Left lung (tissue), 10 donors: ENCODE measurements around the gene AIG1. TPM values are rescaled to one million over a fixed set of nuclear protein-coding genes. Genes with fewer than 3 reads are reported as not detected.
A peak's percentile ranks its signal among the peaks of the same experiment; 100 is the strongest.

ENCODE experiments used
- ATAC-seq: fragments of 200-7000 bp; cut with Tn5 transposase; one replicate; pipeline ENCODE4 v1.9.1; 2020; ENCODE audit warnings: moderate library complexity
- DNase-seq, 4 donors: peaks; one replicate each; pipeline ENCODE4 v3.0.0-alpha.2; 2013 to 2020
- H3K27ac ChIP-seq, 2 donors: fragments of 200-600 bp; sonication (generic) in 1 of 2; one replicate each; pipeline versions ENCODE4 v1.5.0 to v1.8.0; 2020 to 2021
- H3K27me3 ChIP-seq, 2 donors: fragments of 200-600 bp; sonication (generic) in 1 of 2; one replicate each; pipeline versions ENCODE4 v1.5.0 to v1.8.0; 2020 to 2021
- H3K36me3 ChIP-seq, 2 donors: fragments of 200-600 bp; sonication (generic) in 1 of 2; one replicate each; pipeline versions ENCODE4 v1.5.0 to v1.8.0; 2020 to 2021
- H3K4me1 ChIP-seq, 2 donors: fragments of 200-600 bp; one replicate each; pipeline ENCODE4 v1.8.0; 2021
- H3K4me3 ChIP-seq, 2 donors: fragments of 200-600 bp; sonication (generic) in 1 of 2; one replicate each; pipeline versions ENCODE4 v1.5.0 to v1.8.0; 2020 to 2021; ENCODE audit warnings: mild to moderate bottlenecking in 1 of 2
- H3K9me3 ChIP-seq, 2 donors: fragments of 200-600 bp; sonication (generic) in 1 of 2; one replicate each; pipeline versions ENCODE4 v1.5.0 to v1.8.0; 2020 to 2021
- intact Hi-C, 2 donors: fragments of 100-400 bp; cut with DNase I; formaldehyde crosslinking; loops; one replicate each; pipeline versions ENCODE4 v1.11.2 to v1.14.2; 2022
- polyA plus RNA-seq, 6 donors: library from polyadenylated mRNA; unstranded; fragments of 120-200 nt; gene quantifications; one replicate each; pipeline ENCODE4 v1.2.1, GENCODE V29; 2013; ENCODE audit not compliant: insufficient read length in 6 of 6
- total RNA-seq, 2 donors: library from RNA; stranded (reverse); fragmentation: NEBNext Ultra II Directional; extraction: Animal tissue kit (Norgen Biotek cat#: 25700); gene quantifications; one replicate each; pipeline ENCODE4 v1.2.1, GENCODE V29; 2021
- TF ChIP-seq, protein P1 (sequence below), 2 donors: fragments of 200-600 bp; sonication (generic) in 1 of 2; IDR thresholded peaks; one replicate each; pipeline versions ENCODE4 v1.5.0 to v1.8.0; 2021; ENCODE audit warnings: antibody characterized with exemption in 2 of 2
- donor health status: DM: no; HTN: yes; CAD: no.
- donor health status: DM: no; HTN: no; CAD: no.

Gene AIG1
- total and polyA plus RNA-seq, 8 donors: 34.7 to 45.4 (median 36.8) TPM

DNA sequence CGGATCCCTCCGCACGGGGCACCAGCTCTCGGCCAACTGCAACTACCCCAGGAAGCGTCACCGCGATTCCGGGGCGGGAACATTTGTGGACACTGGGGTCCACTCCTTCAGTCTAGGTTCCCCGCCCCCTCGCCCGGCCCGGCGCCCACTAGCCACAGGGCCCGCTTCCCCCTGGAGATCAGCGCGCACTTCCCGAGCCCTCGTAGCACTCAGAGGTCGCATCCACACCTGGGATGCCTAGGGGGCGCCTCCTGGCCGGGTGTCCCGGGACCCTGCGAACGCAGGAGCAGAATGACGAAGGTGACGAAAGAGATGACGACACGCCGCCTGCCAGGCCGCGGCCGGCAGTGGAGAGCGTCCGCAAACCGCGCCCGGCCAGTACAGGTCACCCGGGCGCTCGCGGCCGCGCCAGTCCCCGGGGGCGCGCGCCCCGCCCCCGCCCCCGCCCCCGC is 309 bp upstream of the AIG1 start:
- Histone ChIP-seq H3K9me3 (no peaks in the 10 kb centered on the region), H3K4me3 (peak overlapping the region; percentile 72 to 85), H3K27me3 (no peaks in the 10 kb centered on the region), H3K36me3 (no peaks in the 10 kb centered on the region), H3K27ac (peak overlapping the region; percentile 84 to 97), H3K4me1 (peaks cover 3 to 4% of the 10 kb centered on the region in 2 donors)
- intact Hi-C loops: no loop called here
- DNase-seq (peak; percentile 84 to 95 (median 88)), ATAC-seq (peak; percentile 92)
- TF ChIP-seq, protein P1, sequence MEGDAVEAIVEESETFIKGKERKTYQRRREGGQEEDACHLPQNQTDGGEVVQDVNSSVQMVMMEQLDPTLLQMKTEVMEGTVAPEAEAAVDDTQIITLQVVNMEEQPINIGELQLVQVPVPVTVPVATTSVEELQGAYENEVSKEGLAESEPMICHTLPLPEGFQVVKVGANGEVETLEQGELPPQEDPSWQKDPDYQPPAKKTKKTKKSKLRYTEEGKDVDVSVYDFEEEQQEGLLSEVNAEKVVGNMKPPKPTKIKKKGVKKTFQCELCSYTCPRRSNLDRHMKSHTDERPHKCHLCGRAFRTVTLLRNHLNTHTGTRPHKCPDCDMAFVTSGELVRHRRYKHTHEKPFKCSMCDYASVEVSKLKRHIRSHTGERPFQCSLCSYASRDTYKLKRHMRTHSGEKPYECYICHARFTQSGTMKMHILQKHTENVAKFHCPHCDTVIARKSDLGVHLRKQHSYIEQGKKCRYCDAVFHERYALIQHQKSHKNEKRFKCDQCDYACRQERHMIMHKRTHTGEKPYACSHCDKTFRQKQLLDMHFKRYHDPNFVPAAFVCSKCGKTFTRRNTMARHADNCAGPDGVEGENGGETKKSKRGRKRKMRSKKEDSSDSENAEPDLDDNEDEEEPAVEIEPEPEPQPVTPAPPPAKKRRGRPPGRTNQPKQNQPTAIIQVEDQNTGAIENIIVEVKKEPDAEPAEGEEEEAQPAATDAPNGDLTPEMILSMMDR (IDR thresholded peaks at IDR 0.05): no peak

DNA sequence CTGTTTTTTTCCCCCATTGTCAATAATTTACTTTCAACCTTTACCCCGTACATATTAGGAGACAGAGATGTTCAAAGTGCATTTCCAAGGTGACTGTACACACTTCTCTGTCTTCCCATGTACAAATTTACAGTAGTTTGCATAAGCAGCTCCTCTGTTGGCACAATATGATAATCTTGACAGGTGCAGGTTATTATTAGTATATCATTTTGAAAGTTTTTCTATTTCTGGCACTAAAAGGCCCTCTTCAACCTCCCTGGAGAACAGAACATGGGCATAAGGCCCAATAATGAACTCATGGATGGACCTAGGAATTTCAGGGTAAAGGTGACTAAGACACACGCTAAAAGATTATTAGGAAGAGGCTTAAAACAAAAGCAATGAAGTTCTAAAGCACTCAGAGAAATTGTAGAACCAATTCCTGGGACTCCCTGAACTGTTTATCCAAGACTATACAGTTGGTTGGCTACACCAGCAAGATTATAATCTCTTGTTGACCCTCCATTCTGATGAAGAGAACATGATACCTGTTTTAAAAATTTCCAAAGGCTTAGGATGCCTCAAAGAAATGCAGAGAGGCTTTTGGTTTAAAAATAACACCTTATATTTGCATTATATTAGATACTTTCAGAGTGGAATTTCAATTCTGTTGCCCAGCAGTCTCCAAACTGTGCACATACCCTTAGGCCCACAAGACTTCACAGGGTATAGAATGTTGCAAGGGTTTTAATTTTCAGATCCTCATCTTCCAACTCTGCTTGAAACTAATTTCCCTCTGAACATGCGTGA is 1.1 kb downstream of the AIG1 start:
- ATAC-seq (no peak), DNase-seq (no peak)
- no peaks in the 10 kb centered on the region for H3K36me3 ChIP-seq
- H3K4me1 ChIP-seq: peaks cover 3 to 4% of the 10 kb centered on the region in 2 donors
- H3K4me3 ChIP-seq: peak overlapping the region in 1 of 2 donors; percentile 72
- no peaks in the 10 kb centered on the region for H3K27me3 ChIP-seq
- H3K27ac ChIP-seq: peak overlapping the region; percentile 11 to 41
- intact Hi-C loops: no loop called here
- TF ChIP-seq, protein P1 (IDR thresholded peaks at IDR 0.05): no peak
- no peaks in the 10 kb centered on the region for H3K9me3 ChIP-seq

DNA sequence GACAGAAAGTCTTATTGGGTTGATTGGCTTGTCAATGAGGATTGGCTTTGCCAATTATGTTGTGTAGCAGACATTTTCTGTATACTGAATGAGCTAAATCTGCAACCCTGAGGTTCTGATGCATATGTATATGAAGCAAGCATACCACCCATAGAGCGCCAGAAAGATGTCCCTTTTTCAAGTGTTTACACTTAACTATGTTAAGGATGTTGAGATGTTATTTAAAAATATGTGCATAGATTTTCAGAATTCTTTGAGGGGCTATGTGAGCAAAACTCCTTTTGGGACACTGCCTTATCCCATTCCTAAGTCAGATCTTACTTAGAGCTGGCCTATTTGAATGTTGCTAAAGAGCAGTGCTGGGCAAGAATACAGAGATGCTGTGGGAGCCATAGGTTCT is 1.9 kb downstream of the AIG1 start:
- Histone ChIP-seq H3K4me1 (peaks cover 3 to 4% of the 10 kb centered on the region in 2 donors), H3K27ac (no peak overlapping the region), H3K4me3 (no peak overlapping the region), H3K9me3 (no peaks in the 10 kb centered on the region), H3K36me3 (no peaks in the 10 kb centered on the region), H3K27me3 (no peaks in the 10 kb centered on the region)
- DNase-seq (no peak), ATAC-seq (no peak)
- TF ChIP-seq, protein P1 (IDR thresholded peaks at IDR 0.05): no peak
- intact Hi-C loops: no loop called here

DNA sequence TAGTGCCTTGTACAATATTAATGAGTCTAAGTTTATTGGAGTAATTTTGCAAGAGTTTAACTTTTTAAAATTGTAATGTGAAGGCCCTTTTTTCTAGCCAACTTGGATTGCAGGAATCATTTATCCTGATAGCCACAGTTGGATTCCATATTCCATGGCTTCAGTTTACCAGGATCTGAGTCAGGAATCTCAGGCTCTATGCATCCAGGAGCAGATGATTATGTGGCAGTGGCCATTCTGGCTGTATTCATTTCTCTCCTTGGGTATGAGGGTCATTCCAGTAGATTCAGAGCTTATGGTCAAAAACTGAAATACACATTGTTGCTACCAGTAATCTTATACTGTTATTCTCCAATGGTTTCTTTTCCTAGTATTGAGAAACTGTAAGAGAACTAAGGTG is 2.9 kb downstream of the AIG1 start:
- H3K9me3 ChIP-seq: no peaks in the 10 kb centered on the region
- ATAC-seq (no peak), DNase-seq (no peak)
- TF ChIP-seq, protein P1 (IDR thresholded peaks at IDR 0.05): no peak
- H3K27ac ChIP-seq: no peak overlapping the region
- peaks cover 3 to 4% of the 10 kb centered on the region in 2 donors for H3K4me1 ChIP-seq
- no peaks in the 10 kb centered on the region for H3K27me3 ChIP-seq
- no peak overlapping the region for H3K4me3 ChIP-seq
- intact Hi-C loops: no loop called here
- H3K36me3 ChIP-seq: no peaks in the 10 kb centered on the region

DNA sequence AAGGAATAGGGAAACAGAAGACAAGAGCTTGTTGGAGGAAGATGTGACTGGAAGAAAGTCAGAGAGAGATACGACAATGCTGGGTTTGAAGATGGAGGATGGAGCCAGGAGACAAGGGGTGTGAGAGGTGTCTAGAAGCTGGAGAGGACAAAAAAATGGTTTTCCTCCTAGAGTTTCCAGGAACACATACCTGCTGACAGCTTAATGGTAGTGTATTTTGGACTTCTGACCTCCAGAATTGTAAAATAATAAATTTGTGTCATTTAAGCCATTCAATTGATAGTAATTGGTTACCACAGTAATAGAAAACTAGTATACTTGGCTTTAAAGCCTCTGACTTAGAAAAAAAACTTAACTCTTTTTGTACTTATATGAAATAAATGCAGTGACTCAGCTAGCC is 3.6 kb downstream of the AIG1 start:
- intact Hi-C loops: no loop called here
- peaks cover 3 to 4% of the 10 kb centered on the region in 2 donors for H3K4me1 ChIP-seq
- H3K4me3 ChIP-seq: no peak overlapping the region
- DNase-seq (no peak), ATAC-seq (no peak)
- H3K27me3 ChIP-seq: no peaks in the 10 kb centered on the region
- no peaks in the 10 kb centered on the region for H3K9me3 ChIP-seq
- TF ChIP-seq, protein P1 (IDR thresholded peaks at IDR 0.05): no peak
- no peaks in the 10 kb centered on the region for H3K36me3 ChIP-seq
- H3K27ac ChIP-seq: no peak overlapping the region
